GM18951 (cell line): ENCODE results near the gene CELA3B.
"Not testable (repeated sequence)": the region's sequence is repeated elsewhere in the genome, so short reads cannot be mapped to it uniquely, and the experiment has no call there.

ENCODE experiments used
- POLR2A ChIP-seq: IDR thresholded peaks from 4 replicates; pipeline ENCODE4 v1.6.1; 2011; ENCODE audit warnings: mild to moderate bottlenecking; ENCODE audit not compliant: insufficient read length, insufficient read depth; ENCODE audit errors: extremely low read depth
- in situ Hi-C: fragments of 300-500 bp; cut with MboI; formaldehyde crosslinking; loops from one replicate; pipeline ENCODE4 v1.12.0; 2022; ENCODE audit warnings: low sequenced_read_pairs, mixed read lengths, inconsistent platforms; ENCODE audit not compliant: unreplicated experiment

Gene CELA3B

GRCh38 chr1:21980515-21981220, 3.8 kb downstream of the CELA3B start:
- in situ Hi-C loops, result not testable (repeated sequence)

GRCh38 chr1:21981253-21981652, 4.4 kb downstream of the CELA3B start:
- in situ Hi-C loops, result not testable (repeated sequence)

GRCh38 chr1:21982122-21982521, 5.3 kb downstream of the CELA3B start:
- in situ Hi-C loops, result not testable (repeated sequence)

GRCh38 chr1:21983539-21983938, 6.7 kb downstream of the CELA3B start:
- in situ Hi-C loops, result not testable (repeated sequence)

- in situ Hi-C loops, result not testable (repeated sequence)
Measured at GRCh38 chr1:21985893-21986292, 9.1 kb downstream of the CELA3B start.

- in situ Hi-C loops, result not testable (repeated sequence)
Measured at GRCh38 chr1:21986386-21986785, 9.6 kb downstream of the CELA3B start.

- in situ Hi-C loops, result not testable (repeated sequence)
Measured at GRCh38 chr1:21989672-21990393, 13.0 kb downstream of the CELA3B start.

GRCh38 chr1:21992186-21992585, 15.4 kb downstream of the CELA3B start:
- in situ Hi-C loops, result not testable (repeated sequence)

- in situ Hi-C loops, result not testable (repeated sequence)
Measured at GRCh38 chr1:21994716-21995115, 17.9 kb downstream of the CELA3B start.

GRCh38 chr1:21996663-21996970, 19.8 kb downstream of the CELA3B start:
- in situ Hi-C loops, result not testable (repeated sequence)

- in situ Hi-C loops, result not testable (repeated sequence)
Measured at GRCh38 chr1:21997891-21998623, 21.2 kb downstream of the CELA3B start.

- in situ Hi-C loops, result not testable (repeated sequence)
Measured at GRCh38 chr1:21998624-21999294, 21.9 kb downstream of the CELA3B start.

GRCh38 chr1:21999645-22000044, 22.8 kb downstream of the CELA3B start:
- in situ Hi-C loops, result not testable (repeated sequence)

GRCh38 chr1:22001409-22001808, 24.6 kb downstream of the CELA3B start, which contains the start of gene CELA3A:
CELA3A (plus strand) TSS chr1:22001657; CDS start chr1:22001675, 18 bp downstream.
- in situ Hi-C loops, result no loop called here
- no peak for TF ChIP-seq POLR2A

- in situ Hi-C loops, result not testable (repeated sequence)
Measured at GRCh38 chr1:22002461-22002860, 25.6 kb downstream of the CELA3B start.

GRCh38 chr1:22002875-22003274, 26.1 kb downstream of the CELA3B start:
- in situ Hi-C loops, result not testable (repeated sequence)

- in situ Hi-C loops, result not testable (repeated sequence)
Measured at GRCh38 chr1:22003959-22004358, 27.1 kb downstream of the CELA3B start.

GRCh38 chr1:22005261-22006149, 28.7 kb downstream of the CELA3B start:
- in situ Hi-C loops, result not testable (repeated sequence)

- in situ Hi-C loops, result not testable (repeated sequence)
Measured at GRCh38 chr1:22006736-22007135, 29.9 kb downstream of the CELA3B start.
